HG02970 (cell line): Measurements from ENCODE around the gene STRA8.

ENCODE experiments used
- ATAC-seq: cut with Tn5 transposase; IDR thresholded peaks from one replicate; pipeline ENCODE4 v1.9.1; 2021; ENCODE audit warnings: mild to moderate bottlenecking, moderate library complexity, moderate number of reproducible peaks; ENCODE audit not compliant: unreplicated experiment, low FRiP score

The STRA8 gene

DNA sequence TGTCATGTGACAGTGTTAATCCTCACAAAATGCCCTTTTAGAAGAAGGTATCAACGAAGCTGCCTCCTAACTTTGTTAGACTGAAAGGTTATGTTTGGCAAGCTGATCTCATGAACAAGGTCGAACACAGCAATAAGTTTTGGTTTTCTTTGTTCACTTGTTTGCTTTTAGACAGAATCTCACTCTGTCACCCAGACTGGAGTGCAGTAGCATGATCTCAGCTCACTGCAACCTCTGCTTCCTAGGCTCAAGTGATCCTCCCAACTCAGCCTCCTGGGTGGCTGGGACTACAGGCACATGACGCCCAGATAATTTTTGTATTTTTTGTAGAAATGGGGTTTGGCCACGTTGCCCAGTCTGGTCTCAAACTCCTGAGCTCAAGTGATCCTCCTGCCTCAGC, 1.1 kb downstream of the STRA8 start:
- no peak for ATAC-seq

DNA sequence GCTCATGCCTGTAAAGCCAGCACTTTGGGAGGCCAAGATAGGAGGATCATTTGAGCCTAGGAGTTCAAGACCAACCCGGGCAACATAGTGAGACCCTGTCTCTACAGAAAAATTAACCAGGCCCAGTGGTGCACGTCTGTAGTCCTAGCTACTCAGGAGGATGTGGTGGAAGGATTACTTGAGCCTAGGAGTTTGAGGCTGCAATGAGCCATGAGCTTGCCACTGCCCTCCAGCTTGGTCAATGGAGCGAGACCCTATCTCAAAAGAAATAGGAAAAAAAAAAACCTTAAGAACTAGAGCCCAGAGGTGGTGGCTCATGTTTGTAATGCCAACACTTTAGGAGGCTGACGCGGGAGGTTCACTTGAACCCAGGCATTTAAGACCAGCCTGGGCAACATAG, 2.2 kb downstream of the STRA8 start:
- no peak for ATAC-seq

DNA sequence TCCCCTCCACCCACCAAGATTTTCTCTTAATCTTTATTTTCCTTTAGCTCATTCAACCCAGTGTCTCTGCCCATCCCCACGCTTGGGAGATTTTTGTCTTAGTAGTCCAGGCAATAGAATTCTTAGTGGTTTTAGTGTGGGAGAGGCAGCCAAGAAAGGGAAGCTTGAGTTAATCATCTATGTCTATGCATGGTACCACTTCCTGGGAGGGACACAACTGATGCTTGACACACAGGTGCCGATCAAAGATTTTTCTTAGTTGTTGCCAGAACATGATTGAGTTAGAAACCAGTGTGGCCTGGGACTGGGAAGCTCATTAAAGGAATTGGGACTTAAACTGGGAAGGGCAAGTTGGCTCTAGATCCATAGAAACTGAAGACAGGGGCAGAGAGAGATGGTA, 3.1 kb downstream of the STRA8 start:
- ATAC-seq: no peak

DNA sequence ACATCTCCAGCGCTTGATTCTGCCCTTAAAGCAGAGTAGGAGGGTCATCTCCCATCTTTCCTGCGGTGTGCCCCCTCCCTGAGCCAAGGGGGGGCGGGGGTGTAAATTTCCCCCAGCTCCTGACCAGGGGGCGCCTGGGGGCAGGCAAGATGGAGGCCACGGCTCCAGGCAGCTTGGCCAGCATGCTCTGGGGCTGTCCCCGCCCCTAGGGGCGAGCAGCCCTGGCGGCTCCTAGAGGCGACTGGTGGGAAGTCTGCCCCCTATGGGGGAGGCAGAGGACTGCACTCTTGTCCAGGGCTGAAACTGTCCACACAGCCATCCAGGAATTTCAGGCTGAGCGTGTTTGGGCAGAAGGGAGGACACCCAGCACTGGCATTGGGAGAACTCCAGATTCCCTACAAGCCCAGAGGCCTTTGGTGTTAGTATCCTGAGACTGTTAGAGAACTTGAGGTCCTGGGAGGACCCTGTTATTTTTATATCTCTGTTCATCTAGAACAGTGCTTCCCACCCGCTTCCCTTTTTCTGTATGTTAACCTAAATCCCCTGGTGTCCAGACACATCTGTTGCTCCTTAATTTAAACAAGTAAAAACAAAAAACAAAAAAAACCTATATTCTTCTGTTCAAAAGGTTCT, 4.6 kb downstream of the STRA8 start:
- no peak for ATAC-seq

DNA sequence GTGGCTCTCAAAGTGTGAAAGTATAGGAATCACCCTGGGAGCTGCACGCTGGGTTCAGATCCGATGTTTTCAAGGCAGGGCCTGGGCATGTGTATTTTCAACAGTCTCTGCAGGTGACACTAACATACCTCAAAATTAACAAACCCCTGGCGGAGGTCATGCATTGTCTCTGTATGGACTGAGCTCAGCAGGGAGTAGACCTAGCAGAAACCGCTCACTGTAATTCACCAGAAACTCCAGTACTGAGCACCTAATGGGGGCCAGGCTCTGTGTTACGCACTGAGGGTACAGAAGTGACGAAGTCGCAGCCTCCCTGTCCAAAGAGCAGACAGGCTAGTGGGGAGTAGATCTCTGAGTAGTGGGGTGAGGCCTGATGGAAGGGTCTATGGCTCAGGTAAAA, 5.6 kb downstream of the STRA8 start:
- no peak for ATAC-seq

DNA sequence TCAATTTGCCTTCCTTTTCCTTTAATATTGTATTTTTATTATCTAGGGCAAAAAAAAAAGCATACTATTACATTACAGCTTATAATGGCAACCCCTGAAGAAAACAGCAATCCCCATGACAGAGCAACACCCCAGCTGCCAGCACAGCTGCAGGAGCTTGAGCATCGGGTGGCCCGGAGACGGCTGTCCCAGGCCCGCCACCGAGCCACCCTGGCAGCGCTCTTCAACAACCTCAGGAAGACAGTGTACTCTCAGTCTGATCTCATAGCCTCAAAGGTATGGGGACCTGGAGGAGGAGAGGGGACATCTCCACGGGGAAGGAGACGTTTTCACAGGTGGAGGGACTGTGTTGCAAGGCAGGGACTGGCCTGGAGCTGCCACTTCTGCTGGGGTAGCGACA, 6.8 kb downstream of the STRA8 start:
- ATAC-seq: no peak

DNA sequence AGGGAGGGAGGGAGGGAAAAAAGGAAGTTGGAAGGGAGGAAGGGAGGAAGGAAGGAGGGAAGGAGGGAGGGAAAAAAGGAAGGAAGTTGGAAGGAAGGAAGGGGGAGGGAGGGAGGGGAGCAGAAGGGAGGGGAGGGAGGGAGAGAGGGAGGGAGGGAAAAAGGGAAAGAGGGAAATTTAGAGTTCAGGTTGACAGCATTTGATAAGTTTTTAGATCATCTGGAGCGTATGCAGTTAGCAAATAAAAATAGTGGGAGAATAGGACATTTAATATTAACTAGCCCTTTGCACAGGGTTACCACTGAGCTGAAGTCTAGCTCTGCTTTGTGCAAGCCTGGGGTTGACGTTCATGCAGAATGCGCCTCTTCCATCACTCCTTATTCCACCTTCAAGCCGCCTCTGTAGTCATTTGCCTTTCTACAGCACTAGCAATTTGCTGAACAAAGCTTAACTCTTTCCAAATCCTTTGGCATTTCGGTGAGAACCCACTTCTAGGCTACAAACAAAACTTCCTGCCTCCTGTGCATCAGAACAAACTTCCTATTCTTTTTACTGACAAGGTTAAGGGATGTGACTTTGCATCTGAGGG, 8.6 kb downstream of the STRA8 start:
- no peak for ATAC-seq

DNA sequence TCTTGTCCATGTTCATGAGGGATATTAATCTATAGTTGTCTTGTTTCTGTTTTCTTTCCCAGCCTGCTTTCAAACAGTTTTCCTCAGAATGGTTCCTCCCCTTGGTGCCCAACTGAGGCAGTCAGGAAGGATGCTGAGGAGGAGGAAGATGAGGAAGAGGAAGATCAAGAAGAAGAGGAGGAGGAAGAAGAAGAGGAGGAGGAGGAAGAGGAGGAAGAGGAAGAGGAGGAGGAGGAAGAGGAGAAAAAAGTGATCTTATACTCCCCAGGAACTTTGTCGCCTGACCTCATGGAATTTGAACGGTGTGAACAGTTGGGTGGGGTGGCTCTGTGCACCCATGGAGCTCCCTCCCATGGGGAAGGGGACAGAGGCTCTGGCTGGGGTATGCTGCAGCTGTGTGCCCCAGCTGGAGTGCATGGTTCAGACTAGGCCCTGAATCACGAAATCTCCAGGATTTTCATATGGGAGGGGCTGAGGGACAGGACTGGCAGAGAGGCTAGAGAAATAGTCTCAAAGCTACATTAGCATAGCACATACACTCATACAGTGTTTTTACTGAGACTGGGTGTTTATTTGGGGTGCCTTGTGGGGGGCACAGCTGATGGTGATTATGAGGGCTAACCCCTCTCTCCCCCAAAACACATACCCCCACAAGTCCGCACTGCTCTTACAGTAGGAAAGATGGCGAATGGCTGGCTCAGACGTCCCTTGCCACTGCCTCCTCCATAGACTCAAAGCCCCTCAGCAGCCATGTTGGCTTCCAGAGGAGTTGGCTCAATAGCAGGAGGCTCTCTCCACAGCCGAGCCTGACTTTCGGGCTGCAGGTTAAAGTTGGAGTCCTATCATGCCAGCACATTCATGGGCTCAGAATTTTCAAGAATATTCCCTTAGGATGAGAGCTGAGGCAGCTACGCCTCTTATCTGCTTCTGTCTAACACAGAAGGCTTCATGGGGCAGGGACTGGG, 11.9 kb downstream of the STRA8 start:
- ATAC-seq: no peak

DNA sequence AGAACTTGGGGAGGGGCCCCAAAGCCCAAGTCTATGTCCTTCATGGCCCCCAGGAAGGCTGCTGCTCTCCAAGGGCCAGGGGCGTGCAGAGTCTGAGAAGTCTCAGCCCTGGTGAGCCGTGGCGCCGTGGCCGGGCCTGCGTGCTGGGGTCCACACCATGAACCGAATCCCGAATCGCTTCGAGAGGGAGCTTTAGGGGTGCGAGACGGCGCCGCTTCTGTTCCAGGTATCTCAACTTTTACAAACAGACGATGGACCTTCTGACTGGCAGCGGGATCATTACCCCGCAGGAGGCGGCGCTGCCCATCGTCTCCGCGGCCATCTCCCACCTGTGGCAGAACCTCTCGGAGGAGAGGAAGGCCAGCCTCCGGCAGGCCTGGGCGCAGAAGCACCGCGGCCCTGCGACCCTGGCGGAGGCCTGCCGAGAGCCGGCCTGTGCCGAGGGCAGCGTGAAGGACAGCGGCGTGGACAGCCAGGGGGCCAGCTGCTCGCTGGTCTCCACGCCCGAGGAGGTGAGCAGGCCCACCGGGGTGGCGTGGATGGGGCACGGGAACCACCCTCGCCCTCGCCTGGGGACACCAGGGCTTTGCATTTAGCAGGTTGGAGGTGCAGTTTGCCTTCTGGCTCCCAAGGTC, 12.7 kb downstream of the STRA8 start:
- no peak for ATAC-seq

DNA sequence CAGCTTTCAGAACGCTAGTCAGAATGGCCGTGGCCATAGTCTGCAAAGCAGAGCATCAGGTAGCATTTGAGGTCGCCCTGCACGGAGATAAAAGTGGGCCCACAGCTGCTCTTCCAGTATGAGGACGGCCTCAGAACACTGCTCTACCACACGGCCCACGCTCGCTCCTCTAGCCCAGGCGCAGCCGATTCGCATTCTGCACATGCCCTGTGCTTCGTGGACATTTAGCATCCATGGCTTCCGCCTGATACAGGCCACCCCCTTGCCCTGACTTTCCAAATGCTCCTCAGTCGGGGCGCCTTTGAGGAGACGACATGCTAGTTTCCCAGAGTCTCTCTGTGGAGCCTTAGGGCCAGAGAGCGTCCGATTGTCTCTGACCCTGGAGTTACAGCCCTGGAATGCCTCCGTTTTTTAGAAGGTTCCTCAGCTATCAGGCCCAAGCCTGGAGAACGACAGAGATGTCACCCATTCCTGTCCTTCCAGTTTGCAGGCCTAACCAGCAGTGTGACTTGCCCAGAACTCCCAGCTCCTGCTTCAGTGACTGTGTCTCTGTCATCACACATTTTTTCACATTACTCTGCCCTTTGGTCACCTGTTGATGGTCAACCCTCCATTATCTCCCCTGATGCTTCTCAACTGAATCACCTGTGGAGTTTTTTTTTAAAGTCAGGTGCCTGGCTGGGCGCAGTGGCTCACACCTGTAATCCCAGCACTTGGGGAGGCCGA, 14.3 kb downstream of the STRA8 start:
- no peak for ATAC-seq

DNA sequence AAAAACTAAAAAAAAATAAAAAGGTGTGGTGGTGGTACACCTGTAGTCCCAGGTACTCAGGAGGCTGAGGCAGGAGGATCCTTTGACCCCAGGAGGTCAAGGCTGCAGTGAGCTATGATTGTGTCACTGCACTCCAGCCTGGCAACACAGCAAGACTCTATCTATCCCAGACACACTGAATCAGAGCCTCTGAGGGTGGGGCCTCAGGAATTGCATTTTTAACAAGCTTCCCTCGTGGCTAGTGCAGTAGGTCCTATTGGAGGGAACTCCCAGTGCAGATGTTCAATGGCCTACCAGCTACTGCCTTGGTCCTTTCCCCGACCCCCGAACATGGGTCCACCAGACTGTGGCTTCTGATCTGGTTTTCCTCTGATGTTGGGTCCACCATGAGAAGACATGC, 14.9 kb downstream of the STRA8 start:
- no peak for ATAC-seq

DNA sequence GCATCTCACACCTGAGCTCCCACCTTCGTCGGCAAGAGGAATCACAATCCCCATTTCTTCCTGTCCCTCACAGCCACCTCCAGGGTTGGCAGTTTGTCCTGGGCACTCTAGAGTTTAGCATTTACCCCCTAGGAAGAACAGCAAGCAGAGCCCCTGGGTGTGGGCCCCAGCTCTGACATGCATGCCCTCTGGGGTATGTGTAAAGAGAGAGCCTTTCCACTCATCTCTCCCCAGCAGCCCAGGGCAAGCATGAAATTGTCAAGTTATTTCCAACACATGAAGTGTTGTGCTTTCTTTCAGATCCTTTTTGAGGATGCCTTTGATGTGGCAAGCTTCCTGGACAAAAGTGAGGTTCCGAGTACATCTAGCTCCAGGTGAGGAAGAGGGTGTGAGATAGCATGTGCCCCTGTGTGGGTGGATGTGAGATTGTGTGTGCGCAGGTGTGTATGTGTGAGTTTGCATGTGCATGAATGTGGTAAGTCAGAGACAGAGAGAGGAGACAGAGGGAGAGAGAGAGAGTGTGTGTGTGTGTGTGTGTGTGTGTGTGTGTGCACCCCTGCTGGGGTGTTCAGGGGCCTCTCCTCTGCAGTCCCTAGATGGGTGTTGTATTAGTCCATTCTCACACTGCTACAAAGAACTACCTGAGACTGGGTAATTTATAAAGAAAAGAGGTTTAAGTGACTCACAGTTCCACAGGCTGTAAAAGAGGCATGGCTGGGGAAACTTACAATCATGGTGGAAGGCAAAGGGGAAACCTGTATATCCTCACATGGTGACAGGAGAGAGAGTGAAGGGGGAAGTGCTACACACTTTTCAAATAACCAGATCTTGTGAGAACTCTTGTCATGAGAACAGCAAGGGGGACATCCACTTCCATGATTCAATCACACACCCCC, 18.1 kb downstream of the STRA8 start:
- ATAC-seq: no peak

DNA sequence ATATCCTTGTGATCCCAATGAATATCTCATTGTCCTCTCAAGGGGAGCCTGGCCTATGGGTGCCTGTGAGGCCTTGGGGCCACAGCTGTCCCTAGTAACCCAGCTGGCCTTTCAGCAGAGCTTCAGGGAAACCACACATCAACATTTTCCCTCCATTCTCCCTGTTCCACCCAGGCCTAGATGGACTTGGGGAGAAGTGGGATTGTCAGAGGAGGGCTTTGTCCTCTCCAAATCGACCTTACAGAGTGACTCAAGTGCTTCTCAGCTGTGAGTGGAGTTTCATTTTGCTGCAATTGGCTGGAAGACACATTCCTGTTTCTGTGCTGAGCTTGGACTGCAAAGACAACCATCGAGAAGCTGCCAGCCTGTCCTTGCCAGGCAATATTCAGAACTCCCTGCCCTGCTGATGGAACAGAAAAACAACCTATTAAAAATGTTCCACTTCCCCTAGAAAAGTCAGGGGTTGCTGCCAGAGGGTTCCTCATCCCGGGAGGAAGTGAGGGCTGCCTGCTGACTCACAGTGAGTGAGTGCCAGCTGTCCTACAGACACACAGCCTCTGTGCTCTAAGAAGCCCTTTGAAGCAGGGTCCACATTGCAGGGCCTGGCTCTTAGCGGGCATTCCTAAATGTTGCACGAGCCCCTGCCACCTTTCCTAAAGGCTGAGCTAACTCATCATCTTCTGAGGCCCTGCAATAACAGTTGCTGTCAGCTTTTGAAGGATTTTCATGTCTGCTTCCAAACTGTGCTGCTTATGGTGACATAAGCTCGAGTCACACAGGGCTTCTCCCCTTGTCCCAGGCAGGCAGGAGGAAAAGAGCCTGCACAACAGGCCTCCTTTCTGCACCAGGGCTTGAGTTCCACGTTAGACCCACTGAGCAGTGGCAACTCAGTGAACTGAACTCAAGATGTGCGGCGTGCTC, 20.5 kb downstream of the STRA8 start:
- ATAC-seq: no peak

DNA sequence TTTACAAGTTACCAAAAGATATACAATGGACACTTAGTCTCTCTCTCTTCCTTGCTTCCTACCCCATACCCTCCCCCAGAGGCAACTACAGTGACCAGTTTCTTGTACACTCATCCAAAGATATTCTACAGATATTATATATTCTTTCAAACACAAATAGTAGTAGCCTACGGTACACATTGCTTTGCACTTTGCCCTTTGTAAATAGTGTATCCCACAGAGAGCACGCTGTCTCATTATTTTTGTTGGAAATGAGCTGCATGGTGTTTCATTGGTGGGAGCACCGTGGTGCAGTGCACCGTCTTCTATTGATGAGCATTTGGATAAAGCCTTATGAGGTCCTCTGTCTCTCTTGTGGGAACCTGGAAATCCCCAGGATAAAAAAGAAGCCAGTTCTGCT, 24.2 kb downstream of the STRA8 start:
- no peak for ATAC-seq

DNA sequence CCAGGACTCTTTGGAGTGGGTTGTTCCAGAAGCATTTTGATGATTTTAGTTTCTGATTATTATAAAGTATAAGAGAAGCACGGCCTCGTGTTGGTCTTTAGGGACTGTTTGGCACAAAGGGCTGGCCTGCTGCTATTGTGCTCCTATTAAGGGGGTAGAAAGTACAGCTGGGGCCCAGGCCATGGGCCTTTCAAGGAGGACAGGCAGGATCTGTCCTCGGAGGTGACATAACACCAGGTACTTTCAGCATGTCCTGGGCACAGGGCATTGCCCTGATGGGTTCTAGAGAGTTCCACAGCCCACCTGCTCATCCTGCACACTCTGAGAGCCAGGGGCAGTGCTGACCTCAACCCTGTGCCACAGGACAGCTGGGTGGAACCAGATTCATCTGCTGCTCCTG, 24.9 kb downstream of the STRA8 start:
- ATAC-seq: no peak

DNA sequence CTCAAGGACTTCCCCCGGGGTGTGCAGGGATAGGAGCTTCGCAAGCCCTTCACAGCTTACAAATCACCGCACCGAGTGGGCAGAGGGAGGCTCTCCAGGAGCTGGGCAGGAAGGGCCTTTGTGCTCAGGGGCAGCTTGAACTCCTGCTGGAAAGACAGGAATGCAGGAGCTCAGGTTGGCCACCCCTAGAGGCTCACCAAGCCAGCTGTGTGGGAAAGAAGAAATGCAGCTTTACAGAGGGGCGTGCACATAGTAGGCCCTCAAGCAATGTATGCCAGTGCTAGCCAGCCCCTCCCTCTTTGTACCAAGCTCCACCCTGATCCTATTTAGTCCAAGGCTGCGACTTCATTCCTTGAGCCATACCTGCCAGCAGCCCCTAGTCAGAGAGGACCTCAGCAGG, 26.1 kb downstream of the STRA8 start:
- no peak for ATAC-seq

DNA sequence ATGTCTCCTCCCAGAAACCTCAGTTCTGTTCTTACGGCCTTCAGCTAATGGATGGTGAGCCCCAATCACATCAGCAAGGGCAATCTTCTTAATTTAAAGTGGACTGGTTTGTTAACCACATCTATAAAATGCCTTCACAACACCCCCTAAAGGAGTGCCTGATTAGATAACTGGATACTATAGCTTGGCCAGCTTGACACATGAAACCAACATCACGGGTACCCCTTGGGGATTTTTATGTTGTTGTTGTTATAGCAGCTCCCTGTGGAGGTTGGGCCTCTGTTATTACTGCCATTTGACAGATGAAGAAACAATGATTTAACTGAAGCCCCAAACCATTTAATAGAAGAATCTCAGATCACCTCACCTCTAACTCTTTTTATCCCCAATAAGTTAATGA, 26.8 kb downstream of the STRA8 start:
- no peak for ATAC-seq

DNA sequence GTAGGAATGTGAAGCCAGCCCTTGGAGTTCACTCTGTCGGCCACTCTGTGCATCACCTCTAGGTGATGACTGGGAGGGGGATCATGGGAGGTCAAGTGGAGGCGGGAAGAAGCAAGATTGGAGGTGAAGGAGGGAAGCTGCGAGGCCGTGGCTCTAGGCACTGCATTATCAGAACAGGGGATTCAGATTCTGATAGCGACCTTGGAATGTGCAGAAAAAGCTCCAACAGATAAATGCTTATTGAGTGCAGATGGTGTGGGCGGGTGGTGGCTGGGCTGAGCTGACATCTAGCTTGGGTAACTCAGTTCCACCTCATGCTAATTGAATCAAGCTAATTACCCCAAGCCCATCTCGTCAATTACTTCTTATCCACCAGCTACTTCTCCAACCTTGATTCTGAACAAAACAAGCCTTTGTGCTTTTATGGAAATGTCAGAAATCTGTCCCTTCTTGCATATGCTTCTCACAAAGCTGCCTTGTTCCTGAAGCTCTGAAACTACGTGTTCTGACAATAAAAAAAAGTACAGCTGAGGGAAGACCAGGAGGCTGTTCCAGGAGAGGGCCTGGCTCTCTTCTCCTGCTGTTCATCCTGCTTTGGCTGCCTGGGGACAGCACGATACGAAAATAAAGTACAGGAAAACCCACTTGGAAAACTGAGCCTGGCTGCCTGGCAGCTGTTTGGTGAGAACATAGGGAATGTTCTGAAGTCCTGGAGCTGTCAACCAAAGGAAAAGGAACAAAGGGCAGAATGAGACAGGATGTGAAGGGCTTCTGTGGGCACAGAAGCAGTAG, 27.5 kb downstream of the STRA8 start:
- no peak for ATAC-seq
